Activated effector memory CD4-positive, alpha-beta T cell treated with anti-CD3 and anti-CD28 coated beads, Interleukin-2, amount 50 U/mL, for 16 hours (primary cell): ENCODE results near the gene SRSF10.
A peak's percentile ranks its signal among the peaks of the same experiment; 100 is the strongest.
"Not testable (repeated sequence)": the region's sequence is repeated elsewhere in the genome, so short reads cannot be mapped to it uniquely, and the experiment has no call there.

Experiments used
- DNase-seq: peaks from one replicate; pipeline ENCODE4 v3.0.0-alpha.2; 2020

SRSF10 gene

DNA sequence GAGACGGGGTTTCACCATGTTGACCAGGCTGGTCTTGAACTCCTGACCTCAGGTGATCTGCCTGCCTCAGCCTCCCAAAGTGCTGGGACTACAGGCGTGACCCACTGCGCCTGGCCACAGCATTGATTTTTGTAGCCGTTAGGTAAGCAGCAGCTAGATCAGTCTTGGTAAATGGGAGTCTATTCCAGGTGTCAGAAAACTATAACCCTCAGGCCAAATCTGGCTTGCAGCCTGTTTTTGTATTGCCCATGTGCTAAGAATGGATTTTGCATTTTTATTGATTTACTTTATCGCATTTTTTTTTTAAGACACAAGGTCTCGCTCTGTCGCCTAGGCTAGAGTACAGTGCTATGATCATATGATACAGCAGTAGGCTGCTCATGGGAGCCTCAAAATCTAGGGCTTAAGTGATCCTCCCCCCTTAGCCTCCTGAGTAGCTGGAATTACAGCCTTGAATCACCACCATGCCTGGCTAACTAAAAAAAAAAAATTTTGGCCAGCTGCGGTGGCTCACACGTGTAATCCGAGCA is 16.6 kb upstream of the SRSF10 start:
- DNase-seq: no peak

DNA sequence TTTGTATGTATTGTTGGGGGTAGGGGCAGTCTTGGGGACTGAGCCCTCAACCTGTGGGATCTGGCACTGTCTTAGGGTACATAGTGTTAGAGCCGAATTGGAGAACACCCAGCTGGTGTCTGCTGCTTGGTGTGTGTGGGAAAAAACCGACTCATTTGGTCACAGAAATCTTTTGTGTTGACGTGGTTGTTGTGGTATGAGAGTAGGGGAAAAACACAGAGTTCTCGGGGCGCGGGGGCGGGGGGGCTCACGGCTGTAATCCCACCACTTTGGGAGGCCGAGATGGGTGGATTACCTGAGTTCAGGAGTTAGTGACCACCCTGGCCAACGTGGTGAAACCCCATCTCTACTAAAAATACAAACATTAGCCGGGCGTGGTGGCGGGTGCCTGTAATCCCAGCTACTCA is 15.3 kb upstream of the SRSF10 start:
- DNase-seq: no peak

DNA sequence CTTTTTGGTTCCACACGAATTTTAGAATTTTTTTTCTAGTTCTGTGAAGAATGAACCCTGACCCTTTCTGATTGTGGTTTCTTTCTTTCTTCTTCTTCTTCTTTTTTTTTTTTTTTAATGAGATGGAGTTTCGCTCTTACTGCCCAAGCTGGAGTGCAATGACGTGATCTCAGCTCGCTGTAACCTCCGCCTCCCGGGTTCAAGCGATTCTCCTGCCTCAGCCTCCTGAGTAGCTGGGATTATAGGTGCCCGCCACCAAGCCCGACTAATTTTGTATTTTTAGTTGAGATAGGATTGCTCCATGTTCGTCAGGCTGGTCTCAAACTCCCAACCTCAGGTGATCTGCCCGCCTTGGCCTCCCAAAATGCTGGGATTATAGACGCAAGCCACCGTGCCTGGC is 11.9 kb upstream of the SRSF10 start:
- DNase-seq: not testable (repeated sequence)

DNA sequence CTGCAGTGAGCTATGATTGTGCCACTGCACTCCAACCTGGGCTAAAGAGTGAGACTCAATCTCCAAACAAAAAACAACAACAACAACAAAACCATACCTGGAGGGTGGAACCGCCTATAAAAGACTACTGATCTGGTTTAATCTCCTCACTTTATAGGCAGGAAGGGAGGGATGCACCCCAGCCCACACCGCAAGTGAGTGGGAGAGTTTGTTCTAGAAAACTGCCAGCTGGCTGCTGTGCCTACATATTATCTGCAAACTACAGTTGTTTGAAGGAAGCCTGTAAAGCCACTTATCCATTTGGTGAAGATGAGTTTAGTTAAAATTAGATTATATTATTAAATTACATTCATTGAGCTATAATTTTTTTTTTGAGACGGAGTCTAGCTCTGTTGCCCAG is 9.1 kb upstream of the SRSF10 start:
- no peak for DNase-seq

DNA sequence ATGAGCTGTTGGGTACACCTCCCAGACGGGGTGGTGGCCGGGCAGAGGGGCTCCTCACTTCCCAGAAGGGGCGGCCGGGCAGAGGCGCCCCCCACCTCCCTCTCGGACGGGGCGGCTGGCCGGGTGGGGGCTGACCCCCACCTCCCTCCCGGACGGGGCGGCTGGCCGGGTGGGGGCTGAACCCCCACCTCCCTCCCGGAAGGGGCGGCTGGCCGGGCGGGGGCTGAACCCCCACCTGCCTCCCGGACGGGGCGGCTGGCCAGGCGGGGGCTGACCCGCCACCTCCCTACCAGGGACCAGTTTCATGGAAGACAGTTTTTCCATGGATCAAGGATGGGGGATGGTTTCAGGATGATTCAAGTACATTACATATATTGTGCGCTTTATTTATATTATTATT is 6.9 kb upstream of the SRSF10 start:
- not testable (repeated sequence) for DNase-seq

DNA sequence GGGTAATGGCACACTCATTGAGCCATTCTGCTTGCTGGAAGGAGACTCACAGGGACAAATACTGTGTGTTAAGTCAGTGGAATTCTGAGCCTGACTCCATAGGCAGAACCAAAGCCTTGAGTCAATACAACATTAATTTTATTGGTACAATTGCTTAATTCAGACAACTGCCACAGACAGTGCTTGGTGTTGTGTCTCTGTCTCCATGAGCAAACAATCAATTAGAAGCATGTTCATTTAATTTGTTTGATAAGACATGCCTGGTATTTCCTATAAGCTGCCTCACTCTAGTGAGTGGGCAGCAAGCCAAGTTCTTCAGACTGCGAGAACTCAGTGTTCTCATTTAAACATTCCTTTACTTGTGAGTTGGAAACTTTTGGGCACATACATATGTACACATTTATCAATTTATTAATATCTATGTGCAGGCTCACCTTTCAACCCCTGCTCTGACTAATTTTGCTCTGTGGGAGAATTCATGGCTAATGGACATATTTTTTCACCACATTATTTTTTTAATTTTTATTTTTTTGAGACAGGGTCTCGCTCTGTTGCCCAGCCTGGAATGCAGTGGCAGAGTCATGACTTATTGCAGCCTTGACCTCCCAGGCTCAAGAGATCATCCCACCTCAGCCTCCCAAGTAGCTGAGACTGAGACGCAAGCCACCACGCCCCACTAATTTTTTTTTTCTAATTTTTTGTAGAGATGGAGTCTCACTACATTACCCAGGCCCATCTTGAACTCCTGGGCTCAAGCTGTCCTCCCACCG is 4.5 kb upstream of the SRSF10 start:
- DNase-seq: no peak

DNA sequence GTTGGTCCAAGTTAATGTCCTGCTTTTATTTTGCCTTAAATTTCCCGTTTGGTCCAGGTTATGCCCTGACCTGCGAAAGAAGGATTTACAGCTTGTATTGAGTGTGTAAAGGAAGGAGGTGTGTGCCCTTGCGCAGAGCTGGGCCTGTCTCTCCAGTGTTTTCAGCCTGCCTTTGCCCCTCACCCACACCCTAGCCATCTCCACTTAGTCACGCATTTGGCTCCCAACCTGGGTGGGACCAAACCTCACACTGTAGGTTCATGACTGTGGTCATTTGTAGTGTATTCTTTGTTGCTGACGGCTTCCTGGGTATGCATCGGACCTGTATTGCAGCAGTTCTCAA is 572 bp upstream of the SRSF10 start:
- DNase-seq: peak; percentile 69

DNA sequence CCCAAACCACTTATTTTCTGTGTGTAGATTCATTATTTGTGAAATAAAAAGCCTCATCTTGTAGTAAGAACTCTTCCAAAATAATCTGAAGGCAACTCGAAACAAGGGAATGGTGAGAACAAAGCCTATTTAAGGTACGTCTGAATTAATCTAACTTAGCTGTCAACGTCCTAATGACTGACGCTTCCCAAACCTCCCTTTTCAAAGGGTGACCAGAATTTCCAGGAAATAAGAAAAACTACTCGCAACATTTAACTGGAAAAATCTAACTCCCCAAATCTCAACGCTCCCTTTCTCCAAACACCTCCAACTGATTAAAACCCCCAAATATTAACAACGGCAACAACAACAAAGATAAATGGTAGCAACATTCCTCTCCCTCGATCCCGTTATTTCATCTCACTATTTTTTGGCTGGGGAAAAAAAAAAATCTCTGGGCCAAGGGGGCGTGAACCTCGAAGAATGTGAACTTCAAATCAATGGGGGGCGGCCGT is 693 bp downstream of the SRSF10 start:
- no peak for DNase-seq

DNA sequence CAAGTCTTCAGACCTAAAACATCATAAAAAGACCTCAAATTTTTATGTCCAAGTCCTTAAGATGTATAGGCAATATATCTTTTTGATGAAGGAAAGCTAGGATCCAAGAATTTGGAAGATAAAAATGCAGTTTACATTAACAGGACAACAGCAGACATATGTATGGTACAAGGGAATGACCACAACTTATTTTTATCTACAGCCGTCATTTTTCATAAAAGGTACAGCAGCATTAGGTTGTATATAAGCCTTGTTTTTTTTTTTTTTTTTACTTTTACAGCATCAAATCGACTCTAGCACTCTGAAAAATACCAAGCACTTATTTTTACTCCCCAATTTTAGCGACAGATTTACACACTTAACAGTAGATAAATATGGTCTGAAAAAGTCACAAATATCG is 1.3 kb downstream of the SRSF10 start:
- no peak for DNase-seq

DNA sequence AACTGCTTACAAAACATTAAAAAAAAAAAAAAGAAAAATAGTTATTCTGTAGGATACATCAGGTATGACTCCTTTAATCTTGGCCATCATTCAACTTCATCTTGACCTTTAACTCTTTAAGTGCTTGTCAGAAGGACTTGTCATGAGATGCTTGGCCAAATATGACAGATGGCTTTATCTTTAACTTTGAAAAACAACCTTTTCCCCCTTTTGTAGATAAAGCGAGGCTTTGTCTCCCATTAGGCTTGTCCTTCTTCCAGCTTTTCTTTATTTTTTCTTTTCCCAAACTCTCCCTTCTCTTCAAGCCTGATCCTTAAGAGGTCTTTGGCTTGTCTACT is 2.3 kb downstream of the SRSF10 start:
- DNase-seq: no peak

DNA sequence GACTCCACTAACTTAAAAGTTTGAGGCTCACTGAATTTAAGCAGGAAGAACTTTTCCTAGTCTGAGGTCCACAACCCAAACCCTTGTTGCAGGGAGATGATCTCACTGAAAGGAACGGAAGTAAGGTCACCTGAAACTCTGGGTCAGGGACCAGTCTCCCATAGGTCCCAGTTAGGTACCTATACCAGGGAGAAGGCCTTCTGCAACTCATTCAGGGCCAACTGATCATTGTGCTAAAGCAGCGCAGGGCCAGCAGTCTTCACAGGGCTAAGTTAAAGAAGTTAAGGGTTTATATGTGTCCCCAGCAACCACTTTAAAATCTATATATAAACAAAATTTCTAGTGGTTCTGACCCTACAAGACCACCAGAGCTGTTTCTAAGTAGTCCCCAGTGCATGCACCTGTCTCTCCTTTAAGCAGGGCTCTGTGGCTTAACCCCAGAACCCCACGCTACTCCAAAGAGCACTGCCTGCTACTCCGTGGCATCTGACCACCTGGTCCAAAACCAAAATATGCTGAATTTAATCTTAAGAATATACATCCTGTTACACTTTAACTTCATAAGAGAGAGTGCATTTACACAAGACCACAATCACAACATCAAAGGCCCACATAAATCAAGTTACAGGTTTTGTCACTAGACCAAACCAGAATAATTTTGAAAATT is 2.8 kb downstream of the SRSF10 start:
- DNase-seq: no peak

DNA sequence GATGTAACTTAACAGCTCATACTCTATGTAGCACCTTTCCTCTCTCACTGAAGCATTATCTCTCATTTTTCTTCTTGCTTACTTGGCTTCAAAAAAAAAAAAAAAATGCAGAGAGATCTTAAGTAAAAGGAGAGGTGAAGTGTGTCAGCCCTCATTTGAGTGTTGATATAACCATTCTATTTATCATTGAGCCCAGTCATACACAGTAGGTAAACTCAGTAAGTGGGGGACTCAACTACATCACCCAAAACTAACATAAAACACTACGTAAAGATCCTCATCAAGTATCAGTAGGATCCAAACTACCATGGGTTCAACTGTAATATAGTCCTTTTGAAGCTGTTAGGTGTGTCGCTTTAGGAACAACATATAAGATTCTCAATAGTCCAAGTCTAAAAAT is 12.3 kb downstream of the SRSF10 start:
- DNase-seq: no peak

DNA sequence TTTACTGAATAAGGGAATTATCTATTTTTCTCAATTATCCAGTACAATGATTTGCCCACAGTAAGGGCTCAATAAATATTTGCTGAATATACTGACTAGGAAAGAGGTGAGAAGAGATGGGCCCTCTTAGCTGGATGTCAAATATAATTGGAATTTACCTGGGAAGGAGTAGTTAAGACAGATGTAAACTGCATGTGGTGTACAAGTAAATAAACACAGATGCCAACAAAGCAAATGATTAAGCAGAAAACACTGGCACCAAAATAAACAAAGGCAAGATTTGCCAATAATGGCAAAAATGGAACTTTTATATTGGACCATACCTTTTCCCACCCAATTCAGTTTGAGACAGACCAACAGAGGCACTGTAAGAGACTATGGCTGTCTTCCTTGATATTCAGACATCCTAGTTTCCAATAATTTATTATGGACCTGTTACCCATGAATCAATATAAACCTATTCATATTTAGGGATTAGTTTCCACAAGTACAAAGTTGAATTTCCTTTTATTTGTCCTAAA is 13.1 kb downstream of the SRSF10 start:
- DNase-seq: no peak

DNA sequence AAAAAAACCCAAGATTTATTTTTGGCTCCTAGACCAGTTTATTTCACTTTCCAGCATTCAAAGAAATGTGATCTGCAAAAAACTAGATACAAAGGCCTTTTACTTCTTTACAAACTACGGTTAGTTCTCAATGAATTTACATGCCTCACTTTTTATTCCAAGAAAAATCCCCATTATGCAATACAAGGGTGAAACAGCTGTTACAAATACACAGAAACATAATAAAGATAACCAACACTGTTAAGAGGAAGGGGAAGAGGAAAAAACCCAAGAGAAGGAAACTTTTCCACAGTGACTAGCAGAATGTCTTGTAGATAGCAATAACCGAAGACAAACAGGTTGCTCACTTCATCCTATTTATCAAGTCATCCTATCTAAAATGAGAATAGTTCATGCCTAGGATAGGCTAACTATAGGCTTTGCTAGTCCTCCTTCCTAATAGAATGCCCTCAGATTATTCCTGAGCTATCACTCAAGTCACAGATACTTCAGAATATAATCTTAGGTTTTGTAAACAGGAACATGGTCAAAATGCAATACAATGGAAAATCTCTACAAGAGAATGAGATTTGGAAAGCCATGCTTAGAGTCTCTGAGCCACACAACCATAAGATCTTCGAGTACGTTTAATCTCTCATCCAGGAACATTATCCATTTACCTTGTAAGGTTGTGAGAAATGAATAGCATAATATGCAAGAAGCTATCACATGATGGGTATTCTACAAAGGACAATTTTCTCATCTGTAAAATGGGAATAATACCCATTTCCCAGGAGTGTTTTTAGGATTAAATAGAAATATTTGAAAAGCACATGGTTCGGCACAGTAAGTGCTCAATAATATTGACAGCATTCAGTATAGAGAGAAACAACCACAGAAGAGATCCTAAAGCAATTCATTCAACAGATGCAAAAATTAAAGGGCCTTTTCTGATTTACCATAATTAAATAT is 15.1 kb downstream of the SRSF10 start:
- no peak for DNase-seq

DNA sequence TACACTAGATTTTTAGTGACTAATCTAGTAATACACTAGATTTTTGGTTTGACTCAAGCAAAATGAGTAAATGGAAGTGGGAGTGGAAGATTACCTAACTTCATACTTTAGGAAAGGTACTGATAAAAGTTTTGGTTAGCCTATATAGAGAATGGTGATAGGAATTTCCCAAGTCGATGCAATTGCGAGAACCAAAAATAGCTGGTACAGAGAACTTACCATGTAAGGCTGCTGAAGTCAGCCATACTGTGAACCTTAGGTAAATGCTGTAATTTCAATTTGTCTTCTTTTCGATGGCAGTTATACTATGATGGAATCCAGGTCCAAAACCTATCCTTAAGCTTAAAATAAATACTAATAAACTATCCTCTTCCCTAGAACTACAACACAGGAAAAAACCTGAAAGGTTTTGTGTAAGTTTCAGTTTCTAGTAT is 15.9 kb downstream of the SRSF10 start:
- no peak for DNase-seq

DNA sequence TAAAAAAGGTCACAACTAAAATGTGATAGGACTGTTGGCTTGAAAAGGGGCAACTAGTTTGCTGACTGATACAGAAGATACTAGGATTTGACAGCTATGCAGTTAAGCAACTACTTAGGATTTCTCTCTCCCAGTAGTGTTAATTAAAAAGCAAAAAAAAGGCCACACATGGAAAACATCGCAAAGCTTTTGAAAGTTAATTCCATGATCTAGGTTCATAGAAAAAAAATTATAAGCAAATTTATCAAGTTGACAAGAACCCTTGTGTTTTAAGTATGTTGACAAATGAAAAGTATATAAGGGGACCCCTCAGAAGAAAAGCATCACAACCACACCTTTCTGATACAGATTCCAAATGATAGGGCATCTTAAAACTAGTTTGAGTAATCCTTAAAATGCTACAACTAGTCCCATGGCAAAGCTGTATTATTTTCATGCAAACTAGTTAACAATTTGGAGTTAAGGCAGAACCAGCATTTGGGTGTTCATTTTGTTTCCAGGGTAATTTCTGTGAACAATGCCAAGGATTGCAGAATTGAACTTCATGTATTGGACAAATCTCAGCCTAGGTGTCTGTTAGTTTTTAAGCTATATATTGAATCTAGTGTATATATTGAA is 16.4 kb downstream of the SRSF10 start:
- no peak for DNase-seq

DNA sequence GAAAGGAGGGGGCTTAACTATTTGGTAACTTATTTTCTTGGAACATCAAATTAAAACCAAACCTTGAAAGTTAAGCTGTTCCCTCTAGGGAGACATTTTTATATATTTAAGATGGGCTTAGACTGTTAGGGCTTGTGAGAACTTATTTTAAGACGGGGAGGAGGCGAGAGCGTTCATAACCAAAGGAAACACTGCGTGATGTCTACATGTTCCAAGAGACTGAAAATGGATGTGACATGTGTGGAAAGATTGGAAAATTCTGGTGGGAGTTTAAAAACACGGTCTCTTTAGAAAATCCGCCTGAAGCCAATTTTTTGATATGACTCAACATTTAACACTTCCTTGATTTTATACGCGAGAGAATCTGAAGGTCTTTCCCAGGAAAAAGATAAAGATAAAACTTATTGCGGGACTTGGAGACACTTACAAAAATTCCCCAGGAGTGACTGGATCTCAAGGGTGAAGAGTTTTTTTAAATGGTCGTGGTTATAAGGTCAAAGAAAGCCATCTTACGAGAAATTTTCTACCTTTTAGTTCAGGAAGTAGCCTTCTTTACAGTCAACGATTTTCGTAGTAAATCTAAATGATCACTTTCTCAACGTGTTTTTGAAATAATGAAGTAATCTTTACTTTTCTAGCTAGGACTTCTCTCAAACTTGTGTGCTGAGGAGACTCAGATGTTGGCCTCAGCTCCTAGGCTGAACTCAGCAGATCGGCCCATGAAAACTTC is 19.7 kb downstream of the SRSF10 start:
- DNase-seq: no peak

DNA sequence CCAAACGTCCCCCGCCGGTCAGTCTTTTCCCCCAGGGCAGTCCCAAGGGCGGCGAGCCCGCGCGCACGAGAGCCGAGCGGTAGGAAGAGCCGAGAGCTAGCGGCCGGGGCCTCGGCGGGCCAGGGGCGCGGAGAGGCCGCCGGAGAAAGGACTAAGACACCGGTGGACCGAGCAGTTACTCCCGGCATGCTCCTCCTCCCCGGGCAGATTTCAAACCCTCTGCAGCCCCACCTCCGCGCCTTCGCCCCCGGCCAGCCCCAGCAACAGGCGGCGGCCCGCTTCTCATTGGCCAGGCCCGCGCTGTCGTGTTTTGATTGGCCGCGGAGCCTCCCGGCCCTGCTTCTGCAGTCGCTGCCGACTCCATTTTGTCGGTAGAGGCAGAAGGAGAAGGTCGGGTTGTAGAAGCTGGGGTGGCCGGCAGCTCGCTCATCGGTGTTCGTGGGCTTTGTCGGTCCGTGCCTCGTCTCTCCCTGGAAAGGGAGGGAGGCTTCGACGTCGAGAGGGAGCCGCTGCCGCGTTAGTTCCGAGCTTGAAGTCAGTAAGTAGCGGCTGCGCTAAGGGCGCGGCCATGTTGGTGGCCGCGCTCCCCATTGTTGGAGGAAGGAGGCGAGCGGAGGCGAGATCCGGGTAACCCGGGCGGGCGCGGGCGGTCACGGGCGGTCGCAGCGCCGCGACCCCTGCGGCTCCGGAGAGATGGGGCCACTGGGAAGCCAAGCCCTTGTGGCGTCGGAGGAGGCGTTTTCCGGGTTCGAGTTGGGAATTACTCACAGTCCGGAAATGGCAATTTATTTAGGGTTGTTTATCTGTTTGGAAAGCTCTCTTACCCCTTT is 20.5 kb downstream of the SRSF10 start, which contains the start of gene PNRC2:
PNRC2 (plus strand) TSS at position 368 of the 830 bp plus-strand sequence. CDS start 1,630 bp downstream, outside the sequence.
- peak; percentile 99 for DNase-seq

DNA sequence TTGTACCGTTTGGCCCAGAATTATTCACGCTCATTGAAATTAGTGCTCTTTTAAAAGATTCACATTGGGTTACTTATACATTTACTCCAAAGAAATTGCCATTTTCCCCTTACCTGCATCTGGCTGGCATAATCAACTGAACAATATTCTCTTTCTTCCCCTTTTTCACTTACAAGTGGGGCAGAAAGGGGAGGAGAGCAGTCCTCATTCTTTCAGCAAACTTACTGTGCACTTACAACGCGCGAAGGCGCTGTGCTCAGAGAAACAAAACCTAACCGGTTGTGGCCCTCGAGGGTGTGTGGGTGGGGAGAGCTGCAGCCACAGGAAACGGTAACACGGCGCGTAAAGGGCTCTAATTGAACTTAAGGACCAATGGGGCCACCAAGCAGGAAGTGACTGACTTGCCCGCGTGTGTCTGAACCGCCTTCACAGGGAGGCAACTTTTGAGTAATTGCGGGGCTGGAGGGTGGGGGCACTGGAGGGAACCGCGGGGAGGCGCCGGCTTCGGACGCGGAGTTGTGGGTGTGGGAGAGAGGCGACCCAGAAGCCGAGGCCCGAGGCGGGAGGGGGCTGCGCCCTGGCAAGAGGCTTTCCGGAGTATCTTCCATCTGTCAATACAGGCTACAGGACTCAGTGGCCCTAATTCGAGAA is 21.2 kb downstream of the SRSF10 start:
- peak; percentile 96 for DNase-seq
